K562 (cell line): Measurements from ENCODE around the gene EPHB1. TPM values are rescaled to one million over a fixed set of nuclear protein-coding genes. Genes with fewer than 3 reads are reported as not detected.

Experiments
- ARHGAP35 ChIP-seq: fragments of 450-650 bp; IDR thresholded peaks from 2 replicates; pipeline ENCODE4 v1.6.1; 2018; ENCODE audit not compliant: partially characterized antibody
- ATF1 ChIP-seq, 2 experiments: fragments of 450-650 bp in 1 of 2; IDR thresholded peaks; 2 replicates each; pipeline ENCODE4 v1.6.1; 2016; ENCODE audit warnings: missing compliant biosample characterization in 1 of 2, missing genetic modification characterization in 1 of 2
- HIVEP1 ChIP-seq: fragments of 250-450 bp; sonication (Bioruptor Pico); IDR thresholded peaks from 2 replicates; pipeline ENCODE4 v1.4.0; 2020; ENCODE audit warnings: mild to moderate bottlenecking
- LARP7 ChIP-seq: fragments of 450-650 bp; IDR thresholded peaks from 2 replicates; pipeline ENCODE4 v1.6.1; 2016
- MEF2D ChIP-seq: conservative IDR thresholded peaks from 2 replicates; pipeline ENCODE4 v1.6.1; 2016; ENCODE audit warnings: low read depth, missing genetic modification characterization, missing compliant biosample characterization
- RFX1 ChIP-seq: fragments of 450-650 bp; IDR thresholded peaks from 2 replicates; pipeline ENCODE4 v1.6.1; 2016; ENCODE audit warnings: mild to moderate bottlenecking, moderate library complexity
- ZBTB8A ChIP-seq: fragments of 450-650 bp; IDR thresholded peaks from 2 replicates; pipeline ENCODE4 v1.6.1; 2018; ENCODE audit warnings: mild to moderate bottlenecking, moderate library complexity; ENCODE audit not compliant: partially characterized antibody
- ZNF696 ChIP-seq: fragments of 250-450 bp; sonication (Bioruptor Pico); conservative IDR thresholded peaks from 2 replicates; pipeline ENCODE4 v1.4.0; 2020; ENCODE audit warnings: mild to moderate bottlenecking, moderate library complexity
- polyA plus RNA-seq, 8 experiments: library from polyadenylated mRNA; depleted of rRNA in 4 of 8; stranded (reverse) in 5 of 8; unstranded in 3 of 8; fragments of >200 nt; fragmentation: Nextera tagmentation in 2 of 8; fragmentation: Illumina TruSeq in 1 of 8; extraction: Ambion mirVana in 2 of 8; extraction: Trizol in 1 of 8; gene quantifications; 2 replicates each; pipeline versions ENCODE4 v1.2.1 to v1.2.3, GENCODE V29; 2011 to 2014; ENCODE audit warnings: inconsistent platforms in 1 of 8, missing spikeins in 1 of 8
- total RNA-seq, 7 experiments: library from RNA; depleted of rRNA in 6 of 7; stranded (reverse); fragments of >200 nt in 6 of 7; fragmentation: Illumina TruSeq in 2 of 7; extraction: Trizol in 2 of 7; gene quantifications; 2 replicates each; pipeline versions ENCODE4 v1.2.1 to v1.2.3, GENCODE V29; 2011 to 2021; ENCODE audit warnings: low replicate concordance in 1 of 7
- TF ChIP-seq, protein P1 (sequence below): fragments of 450-650 bp; conservative IDR thresholded peaks from 2 replicates; pipeline ENCODE4 v1.6.1; 2016; ENCODE audit warnings: missing genetic modification characterization, low read depth, mild to moderate bottlenecking, control low read depth, missing compliant biosample characterization
- TF ChIP-seq, protein P2 (sequence below): sonication (generic); formaldehyde crosslinking; IDR thresholded peaks from 2 replicates; pipeline ENCODE4 v1.8.1; 2023; ENCODE audit warnings: mild to moderate bottlenecking, missing genetic modification reagents

Gene EPHB1
- total and polyA plus RNA-seq, 9 of the 15 experiments (the other 6 are each of a cell fraction or from before 2014, with no cell fraction given), result 0.29 TPM; not detected in 8

- TF ChIP-seq, protein P1, sequence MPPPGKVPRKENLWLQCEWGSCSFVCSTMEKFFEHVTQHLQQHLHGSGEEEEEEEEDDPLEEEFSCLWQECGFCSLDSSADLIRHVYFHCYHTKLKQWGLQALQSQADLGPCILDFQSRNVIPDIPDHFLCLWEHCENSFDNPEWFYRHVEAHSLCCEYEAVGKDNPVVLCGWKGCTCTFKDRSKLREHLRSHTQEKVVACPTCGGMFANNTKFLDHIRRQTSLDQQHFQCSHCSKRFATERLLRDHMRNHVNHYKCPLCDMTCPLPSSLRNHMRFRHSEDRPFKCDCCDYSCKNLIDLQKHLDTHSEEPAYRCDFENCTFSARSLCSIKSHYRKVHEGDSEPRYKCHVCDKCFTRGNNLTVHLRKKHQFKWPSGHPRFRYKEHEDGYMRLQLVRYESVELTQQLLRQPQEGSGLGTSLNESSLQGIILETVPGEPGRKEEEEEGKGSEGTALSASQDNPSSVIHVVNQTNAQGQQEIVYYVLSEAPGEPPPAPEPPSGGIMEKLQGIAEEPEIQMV, result no peak
- TF ChIP-seq ATF1 (CRISPR knock-in tag; IDR thresholded peaks at IDR 0.05) (no peak), ATF1 (tag; IDR thresholded peaks at IDR 0.05) (no peak), LARP7 (no peak), ZNF696 (CRISPR knock-in tag) (no peak), ZBTB8A (no peak), ARHGAP35 (no peak), MEF2D (tag) (no peak), RFX1 (no peak), HIVEP1 (CRISPR knock-in tag) (no peak)
- TF ChIP-seq, protein P2, sequence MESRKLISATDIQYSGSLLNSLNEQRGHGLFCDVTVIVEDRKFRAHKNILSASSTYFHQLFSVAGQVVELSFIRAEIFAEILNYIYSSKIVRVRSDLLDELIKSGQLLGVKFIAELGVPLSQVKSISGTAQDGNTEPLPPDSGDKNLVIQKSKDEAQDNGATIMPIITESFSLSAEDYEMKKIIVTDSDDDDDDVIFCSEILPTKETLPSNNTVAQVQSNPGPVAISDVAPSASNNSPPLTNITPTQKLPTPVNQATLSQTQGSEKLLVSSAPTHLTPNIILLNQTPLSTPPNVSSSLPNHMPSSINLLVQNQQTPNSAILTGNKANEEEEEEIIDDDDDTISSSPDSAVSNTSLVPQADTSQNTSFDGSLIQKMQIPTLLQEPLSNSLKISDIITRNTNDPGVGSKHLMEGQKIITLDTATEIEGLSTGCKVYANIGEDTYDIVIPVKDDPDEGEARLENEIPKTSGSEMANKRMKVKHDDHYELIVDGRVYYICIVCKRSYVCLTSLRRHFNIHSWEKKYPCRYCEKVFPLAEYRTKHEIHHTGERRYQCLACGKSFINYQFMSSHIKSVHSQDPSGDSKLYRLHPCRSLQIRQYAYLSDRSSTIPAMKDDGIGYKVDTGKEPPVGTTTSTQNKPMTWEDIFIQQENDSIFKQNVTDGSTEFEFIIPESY, result no peak
Measured at GRCh38 chr3:134762016-134762415, 33.0 kb upstream of the EPHB1 start (continued).
